ENCODE measurements around the gene DDAH1. TPM values are rescaled to one million over a fixed set of nuclear protein-coding genes. Genes with fewer than 3 reads are reported as not detected.

Gene DDAH1
- total RNA-seq, result 125 and 155 TPM in 2 replicates

DNA sequence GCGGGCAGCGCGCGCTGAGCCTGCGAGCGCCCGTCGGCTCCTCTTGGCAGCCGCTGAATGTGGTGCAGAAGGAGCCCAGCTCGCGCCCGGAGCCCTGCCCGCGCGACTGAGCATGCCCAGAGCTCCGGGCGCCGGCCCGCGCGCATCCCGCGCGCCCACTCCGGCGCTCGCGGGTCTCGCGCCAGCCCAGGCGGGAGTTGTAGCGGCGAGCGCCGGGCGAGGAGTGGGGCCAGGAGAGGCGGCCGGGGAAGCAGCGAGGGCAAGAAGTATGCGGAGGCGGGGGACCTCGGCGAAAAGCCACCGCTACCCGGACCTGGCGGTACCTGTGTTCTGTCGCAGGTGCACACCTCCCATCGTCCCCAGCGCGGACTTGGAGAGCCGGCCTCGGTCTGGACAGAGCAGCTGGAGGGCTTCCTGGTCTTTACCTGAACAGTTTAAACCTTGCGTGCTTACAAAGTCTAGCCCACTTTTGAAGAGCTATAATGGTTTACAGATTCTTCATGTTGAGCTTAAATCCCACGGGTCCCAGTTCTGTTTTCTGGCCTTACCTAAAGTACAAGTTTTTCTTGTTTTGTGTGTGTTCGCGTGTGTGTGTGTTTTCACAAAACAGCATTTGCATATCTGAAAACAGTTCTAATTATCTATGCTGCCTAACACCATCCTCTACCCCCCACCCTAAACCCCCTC is at the start of gene DDAH1:
TSS of gene DDAH1 (minus strand) at position 61 of the 687 bp plus-strand sequence. CDS start 114 bp downstream, outside the sequence.

DNA sequence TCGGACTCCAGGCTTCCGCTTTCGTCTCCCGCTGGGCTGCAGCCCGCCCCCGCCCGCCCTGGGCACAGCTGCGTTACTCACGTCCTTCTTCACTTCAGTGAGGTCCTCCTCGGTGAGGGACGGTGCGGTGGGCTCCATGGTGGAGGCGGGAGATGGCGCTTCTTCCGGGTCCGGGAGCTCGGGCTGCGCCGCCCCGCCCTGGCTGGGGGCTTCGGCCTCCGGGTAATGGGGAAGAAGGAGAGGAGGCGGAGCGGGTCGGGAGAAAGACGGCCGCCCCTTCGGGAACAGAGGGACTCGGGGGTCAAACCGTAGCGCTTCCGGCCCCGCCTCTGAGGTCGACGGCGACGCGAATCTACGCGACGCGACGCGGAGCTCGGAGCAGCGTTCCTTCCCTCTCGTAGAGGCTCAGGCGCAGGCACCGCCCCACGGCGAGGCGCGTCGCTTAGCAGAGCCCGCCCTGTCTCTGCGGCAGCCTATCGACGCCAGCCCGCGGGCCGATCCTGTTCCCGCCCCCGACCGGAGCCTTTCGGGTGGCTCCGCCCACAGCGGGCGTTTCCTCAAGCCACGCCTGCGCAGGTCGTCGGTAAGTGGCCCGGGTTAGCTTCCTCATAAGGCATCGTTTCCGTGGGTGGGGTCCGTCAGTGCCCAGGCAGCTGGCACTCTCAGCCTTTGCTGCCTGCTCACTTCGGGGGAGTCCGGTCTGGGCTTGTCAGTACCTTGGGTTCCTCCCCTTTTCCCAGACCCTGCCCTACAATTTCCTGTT is 188.6 kb downstream of the DDAH1 start, which contains the start of gene BCL10:
TSS of gene BCL10 (minus strand) at position 418 of the 763 bp plus-strand sequence. CDS start at position 138, 280 bp downstream.

Small RNA genes lying within 50 kb of the gene (small RNA-seq; reads per million reads assigned to genes)
- gene RF00019, result not detected

Other genes with a start within 250 kb of the DDAH1 start
- 18.3 and 21.4 TPM in 2 replicates for gene C1orf52, start 205.5 kb downstream of the DDAH1 start, total RNA-seq
- 128 and 145 TPM in 2 replicates for gene BCL10, start 188.5 kb downstream of the DDAH1 start, total RNA-seq
- 149 and 197 TPM in 2 replicates for gene CCN1, start 115.6 kb upstream of the DDAH1 start, total RNA-seq
- 23.7 and 24.7 TPM in 2 replicates for gene ZNHIT6, start 243.3 kb upstream of the DDAH1 start, total RNA-seq

Data from thoracic aorta endothelial cell (primary cell).